IPS-NIHi11 (cell line): ENCODE results near the gene TBC1D1.

Experiments
- DNase-seq: peaks from one replicate; pipeline ENCODE4 v3.0.0; 2012; ENCODE audit warnings: mixed read lengths, low spot score

Gene TBC1D1

GRCh38 chr4:38106311-38106710 lies 215.4 kb downstream of the TBC1D1 start:
- no peak for DNase-seq

- no peak for DNase-seq
Observed at GRCh38 chr4:38106886-38107514, 216.1 kb downstream of the TBC1D1 start.

GRCh38 chr4:38107818-38108217 lies 216.9 kb downstream of the TBC1D1 start:
- DNase-seq, result no peak

- no peak for DNase-seq
Observed at GRCh38 chr4:38109370-38109769, 218.5 kb downstream of the TBC1D1 start.

GRCh38 chr4:38109896-38110295 lies 219.0 kb downstream of the TBC1D1 start:
- DNase-seq, result no peak

GRCh38 chr4:38111024-38111423 lies 220.1 kb downstream of the TBC1D1 start:
- no peak for DNase-seq

- no peak for DNase-seq
Observed at GRCh38 chr4:38111717-38112116, 220.8 kb downstream of the TBC1D1 start.

GRCh38 chr4:38113132-38113531 lies 222.2 kb downstream of the TBC1D1 start:
- peak; percentile 62 for DNase-seq

GRCh38 chr4:38113551-38113950 lies 222.7 kb downstream of the TBC1D1 start:
- no peak for DNase-seq

GRCh38 chr4:38114386-38115150 lies 223.7 kb downstream of the TBC1D1 start:
- DNase-seq, result peak; percentile 56

- no peak for DNase-seq
Observed at GRCh38 chr4:38115601-38116000, 224.7 kb downstream of the TBC1D1 start.

- DNase-seq, result no peak
Observed at GRCh38 chr4:38117591-38117990, 226.7 kb downstream of the TBC1D1 start.

- DNase-seq, result no peak
Observed at GRCh38 chr4:38119668-38120385, 228.9 kb downstream of the TBC1D1 start.

GRCh38 chr4:38120772-38121171 lies 229.9 kb downstream of the TBC1D1 start:
- DNase-seq, result no peak

GRCh38 chr4:38122060-38122459 lies 231.2 kb downstream of the TBC1D1 start:
- DNase-seq, result no peak

- DNase-seq, result no peak
Observed at GRCh38 chr4:38123555-38123954, 232.7 kb downstream of the TBC1D1 start.

- DNase-seq, result no peak
Observed at GRCh38 chr4:38124961-38125360, 234.1 kb downstream of the TBC1D1 start.

- DNase-seq, result no peak
Observed at GRCh38 chr4:38125816-38126215, 234.9 kb downstream of the TBC1D1 start.

- peak; percentile 32 for DNase-seq
Observed at GRCh38 chr4:38128478-38129459, 237.9 kb downstream of the TBC1D1 start.

GRCh38 chr4:38129460-38130227 lies 238.8 kb downstream of the TBC1D1 start:
- DNase-seq, result no peak

GRCh38 chr4:38130884-38131283 lies 240.0 kb downstream of the TBC1D1 start:
- DNase-seq, result no peak
